Heart right ventricle (tissue), 16 donors: ENCODE data around the gene ENOX1. TPM values are rescaled to one million over a fixed set of nuclear protein-coding genes. Genes with fewer than 3 reads are reported as not detected.

ENCODE experiments used
- ATAC-seq, 8 donors: fragments of 200-7000 bp; cut with Tn5 transposase; one replicate each; pipeline ENCODE4 v1.9.1; 2020; ENCODE audit warnings: mild to moderate bottlenecking in 8 of 8, moderate library complexity in 8 of 8, moderate number of reproducible peaks in 1 of 8
- DNase-seq, 2 donors: peaks; one replicate each; pipeline ENCODE4 v3.0.0-alpha.2; 2020
- H3K27ac ChIP-seq, 10 donors: fragments of 200-600 bp; sonication (generic) in 2 of 10; one replicate each; pipeline versions ENCODE4 v1.5.0 to v1.8.0; 2020 to 2022; ENCODE audit warnings: mild to moderate bottlenecking in 3 of 10
- H3K27me3 ChIP-seq, 7 donors: fragments of 200-600 bp; one replicate each; pipeline ENCODE4 v1.8.0; 2021 to 2022; ENCODE audit warnings: mild to moderate bottlenecking in 2 of 7
- H3K36me3 ChIP-seq, 9 donors: fragments of 200-600 bp; sonication (generic) in 1 of 9; one replicate each; pipeline versions ENCODE4 v1.5.0 to v1.8.0; 2020 to 2022; ENCODE audit warnings: mild to moderate bottlenecking in 2 of 9
- H3K4me1 ChIP-seq, 9 donors: fragments of 200-600 bp; sonication (generic) in 1 of 9; one replicate each; pipeline versions ENCODE4 v1.5.0 to v1.8.0; 2020 to 2022; ENCODE audit warnings: mild to moderate bottlenecking in 4 of 9
- H3K4me3 ChIP-seq, 10 donors: fragments of 200-600 bp; sonication (generic) in 2 of 10; one replicate each; pipeline versions ENCODE4 v1.5.0 to v1.8.0; 2020 to 2022; ENCODE audit warnings: mild to moderate bottlenecking in 7 of 10, moderate library complexity in 2 of 10
- H3K9me3 ChIP-seq, 11 donors: fragments of 200-600 bp in 10 of 11; sonication (generic) in 2 of 11; one replicate each; pipeline versions ENCODE4 v1.5.0 to v1.8.0; 2013 to 2022; ENCODE audit warnings: mild to moderate bottlenecking in 2 of 11, control low read depth in 1 of 11, moderate library complexity in 1 of 11
- CTCF ChIP-seq, 9 donors: fragments of 200-600 bp; sonication (generic) in 2 of 9; IDR thresholded peaks; one replicate each; pipeline versions ENCODE4 v1.5.0 to v1.8.0; 2021 to 2022; ENCODE audit warnings: antibody characterized with exemption in 9 of 9, mild to moderate bottlenecking in 5 of 9, moderate library complexity in 1 of 9
- WGBS, 2 donors: extraction: QIAGEN DNeasy Blood & Tissue Kit; methylation state at CpG; one replicate each; pipeline ENCODE4 v1.1.7; 2013; ENCODE audit warnings: inconsistent platforms in 1 of 2; 5-methylcytosine and 5-hydroxymethylcytosine counted together
- intact Hi-C, 10 donors: fragments of 100-400 bp; cut with DNase I; formaldehyde crosslinking; loops; one replicate each; pipeline versions ENCODE4 v1.11.1 to v1.14.2; 2022
- polyA plus RNA-seq, 2 donors: library from polyadenylated mRNA; stranded (reverse); fragments of 200-250 nt; gene quantifications; one replicate each; pipeline ENCODE4 v1.2.3, GENCODE V29; 2013
- total RNA-seq, 10 donors: library from RNA; stranded (reverse); fragmentation: NEBNext Ultra II Directional in 3 of 10; extraction: Animal tissue kit (Norgen Biotek cat#: 25700) in 3 of 10; gene quantifications; one replicate each; pipeline versions ENCODE4 v1.2.1 to v1.2.4, GENCODE V29; 2021 to 2023
- donor health status: Arrhythmogenic right ventricular cardiomyopathy.
- donor health status: ischemic (EF 13 %, LVEDD 7.1; RV severe dilation, severe dysfunction).
- donor health status: healthy with polysubstance abuse.
- donor health status: DM: no; HTN: yes; CAD: no.
- donor health status: DM: no; HTN: no; CAD: no.
- donor health status: ischemic (EF 25% LVEDD 6.9; RV normal size, moderate dysfunction).
- donor health status: ischemic (EF 25% LVEDD 5.7; RV mildly dilated, moderate dysfunction).
- donor health status: healthy.
- donor health status: DM: yes; HTN: yes; CAD: no.
- donor health status: Ischemic cardiomyopathy.
- donor health status: ischemic (EF 35%, LVEDD 5.7; RV mildly dilated, moderate dysfunction).
- donor health status: nonischemic (EF 11% LVEDD 7.7; RV severe dilation, severe dysfunction).
- donor health status: DM: yes; HTN: yes; CAD: no.
- donor health status: PGD.
- donor health status: ischemic (EF 29% LVEDD 5.4; RV normal size, mild dysfunction).
- donor health status: nonischemic (EF 23%, LVEDD 6.1; RV moderate dilation, normal function).

The ENOX1 gene
- total and polyA plus RNA-seq, 12 donors = 2.0 to 10.4 (median 7.1) TPM

GRCh38 chr13:43348397-43348796 is 438.4 kb downstream of the ENOX1 start:
- no peak for TF ChIP-seq CTCF (IDR thresholded peaks at IDR 0.05)
- Histone ChIP-seq H3K27ac (no peak overlapping the region), H3K9me3 (no peaks in the 10 kb centered on the region), H3K4me3 (no peak overlapping the region), H3K36me3 (no peaks in the 10 kb centered on the region), H3K4me1 (peaks cover 0 to 11% (median 0%) of the 10 kb centered on the region in 9 donors), H3K27me3 (no peaks in the 10 kb centered on the region)
- intact Hi-C loops = no loop called here
- DNase-seq = no peak
- ATAC-seq = no peak
- WGBS, 2 donors = 82 to 89% methylated on average over 4 of the region's 4 CpGs

- Histone ChIP-seq H3K4me1 (peaks cover 0 to 11% (median 0%) of the 10 kb centered on the region in 9 donors), H3K9me3 (no peaks in the 10 kb centered on the region), H3K4me3 (no peak overlapping the region), H3K27me3 (no peaks in the 10 kb centered on the region), H3K36me3 (no peaks in the 10 kb centered on the region), H3K27ac (no peak overlapping the region)
- no peak for TF ChIP-seq CTCF (IDR thresholded peaks at IDR 0.05)
- intact Hi-C loops = no loop called here
- ATAC-seq (no peak), DNase-seq (no peak)
- WGBS, 2 donors = 87 to 90% methylated on average over 10 of the region's 10 CpGs
These were observed 438.9 kb downstream of the ENOX1 start for GRCh38 chr13:43347877-43348276.

GRCh38 chr13:43346427-43346826 is 440.3 kb downstream of the ENOX1 start:
- intact Hi-C loops = no loop called here
- Histone ChIP-seq H3K4me1 (peaks cover 0 to 11% (median 0%) of the 10 kb centered on the region in 9 donors), H3K36me3 (no peaks in the 10 kb centered on the region), H3K27me3 (no peaks in the 10 kb centered on the region), H3K4me3 (no peak overlapping the region), H3K27ac (no peak overlapping the region), H3K9me3 (no peaks in the 10 kb centered on the region)
- no peak for TF ChIP-seq CTCF (IDR thresholded peaks at IDR 0.05)
- 38 to 51% methylated on average over 4 of the region's 4 CpGs for WGBS, 2 donors
- DNase-seq = no peak
- ATAC-seq = no peak

- Histone ChIP-seq H3K9me3 (no peaks in the 10 kb centered on the region), H3K4me3 (no peak overlapping the region), H3K27ac (no peak overlapping the region), H3K27me3 (no peaks in the 10 kb centered on the region), H3K36me3 (no peaks in the 10 kb centered on the region), H3K4me1 (peaks cover 0 to 11% (median 0%) of the 10 kb centered on the region in 9 donors)
- WGBS, 2 donors = 95% methylated on average over 2 of the region's 2 CpGs
- intact Hi-C loops = no loop called here
- no peak for ATAC-seq
- DNase-seq = no peak
- no peak for TF ChIP-seq CTCF (IDR thresholded peaks at IDR 0.05)
These were observed 443.1 kb downstream of the ENOX1 start for GRCh38 chr13:43343645-43344044.
